Bronchial epithelial cell (primary cell): ENCODE results near the gene FAM219A. TPM values are rescaled to one million over a fixed set of nuclear protein-coding genes. Genes with fewer than 3 reads are reported as not detected.

Source experiments
- DNase-seq: peaks from one replicate; pipeline ENCODE4 v3.0.0-alpha.2; 2010; ENCODE audit warnings: low read depth
- FAIRE-seq: peaks from 2 replicates; lab custom pipeline; 2011; peaks lifted over from hg19 to GRCh38; lab: Jason Lieb, UNC
- H3K27me3 ChIP-seq: 2 replicates; pipeline ENCODE4 v1.5.1; 2011; ENCODE audit warnings: low read length; ENCODE audit not compliant: control insufficient read depth, insufficient read depth
- H3K36me3 ChIP-seq: 2 replicates; pipeline ENCODE4 v1.5.1; 2011; ENCODE audit warnings: low read length; ENCODE audit not compliant: control insufficient read depth, insufficient read depth
- H3K4me3 ChIP-seq: 2 replicates; pipeline ENCODE4 v1.5.1; 2011; ENCODE audit warnings: mild to moderate bottlenecking, low read depth, low read length, control low read depth
- total RNA-seq: library from RNA; depleted of rRNA; stranded (reverse); fragments of >200 nt; gene quantifications from 2 replicates; pipeline ENCODE4 v1.2.1, GENCODE V29; 2014
- TF ChIP-seq, protein P1 (sequence below): IDR thresholded peaks from 2 replicates; pipeline ENCODE4 v1.5.1; 2011; ENCODE audit warnings: mild to moderate bottlenecking, moderate library complexity, low read length, control low read depth, inconsistent platforms; ENCODE audit not compliant: insufficient read depth, severe bottlenecking

FAM219A gene
- total RNA-seq, result 3.9 and 5.4 TPM in 2 replicates

DNA sequence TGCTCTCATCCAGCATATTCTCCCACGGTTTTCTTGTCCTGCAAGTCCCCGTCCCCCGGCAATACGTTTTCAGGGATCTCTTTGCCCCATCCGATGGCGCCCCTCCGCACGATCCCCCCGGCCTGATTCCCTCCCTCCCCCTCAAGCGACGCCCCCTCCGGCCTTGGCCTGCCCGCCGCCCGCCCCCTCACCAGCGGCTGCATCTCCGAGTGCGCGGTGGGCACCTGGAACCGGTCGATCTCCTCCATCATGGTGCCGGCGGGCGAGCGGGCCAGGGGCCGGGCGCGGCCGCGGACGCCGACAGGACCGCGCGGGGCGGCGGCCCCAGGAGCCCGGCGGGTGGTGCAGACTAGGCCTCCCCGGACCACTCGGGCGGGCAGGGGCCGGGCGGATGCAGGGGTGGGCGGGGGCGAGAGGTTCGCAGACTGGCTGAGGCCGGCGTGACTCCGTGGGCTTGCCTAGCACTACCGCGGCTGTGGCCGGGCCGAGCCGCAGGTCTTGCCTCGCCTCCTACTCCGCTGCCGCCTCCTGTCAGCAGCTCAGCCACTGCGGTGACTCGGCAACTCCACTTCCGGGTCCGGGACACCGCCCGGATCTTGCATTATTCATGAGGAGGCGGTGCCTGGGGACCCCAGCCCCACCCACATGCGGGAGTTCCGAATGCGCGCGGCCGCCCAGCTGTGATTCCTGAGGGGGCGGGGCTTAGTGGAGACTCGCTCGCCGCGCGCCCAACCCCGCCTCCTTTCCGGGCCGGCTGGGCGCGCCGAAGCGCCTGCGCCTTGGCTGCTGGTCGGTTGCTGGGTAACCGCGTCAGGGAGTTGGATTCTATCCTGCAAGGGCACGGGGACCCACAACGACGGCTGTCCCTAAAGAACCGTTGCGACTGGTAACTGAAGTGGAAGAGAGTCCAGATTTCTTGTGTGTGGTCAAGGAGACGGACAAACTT, at the start of gene FAM219A, which contains the start of gene DNAI1:
Gene FAM219A, minus strand, starts transcription at position 558 of the 946 bp plus-strand sequence. Its CDS starts 307 bp downstream, at position 251.
Gene DNAI1, plus strand, starts transcription at position 793 of the 946 bp plus-strand sequence. CDS start 201 bp downstream, outside the sequence.
- FAIRE-seq (no peak), DNase-seq (peak; percentile 93)
- Histone ChIP-seq H3K27me3 (no peaks in the 10 kb centered on the region), H3K36me3 (no peaks in the 10 kb centered on the region), H3K4me3 (peak within 1 kb of the TSS; percentile 72)
- TF ChIP-seq, protein P1, sequence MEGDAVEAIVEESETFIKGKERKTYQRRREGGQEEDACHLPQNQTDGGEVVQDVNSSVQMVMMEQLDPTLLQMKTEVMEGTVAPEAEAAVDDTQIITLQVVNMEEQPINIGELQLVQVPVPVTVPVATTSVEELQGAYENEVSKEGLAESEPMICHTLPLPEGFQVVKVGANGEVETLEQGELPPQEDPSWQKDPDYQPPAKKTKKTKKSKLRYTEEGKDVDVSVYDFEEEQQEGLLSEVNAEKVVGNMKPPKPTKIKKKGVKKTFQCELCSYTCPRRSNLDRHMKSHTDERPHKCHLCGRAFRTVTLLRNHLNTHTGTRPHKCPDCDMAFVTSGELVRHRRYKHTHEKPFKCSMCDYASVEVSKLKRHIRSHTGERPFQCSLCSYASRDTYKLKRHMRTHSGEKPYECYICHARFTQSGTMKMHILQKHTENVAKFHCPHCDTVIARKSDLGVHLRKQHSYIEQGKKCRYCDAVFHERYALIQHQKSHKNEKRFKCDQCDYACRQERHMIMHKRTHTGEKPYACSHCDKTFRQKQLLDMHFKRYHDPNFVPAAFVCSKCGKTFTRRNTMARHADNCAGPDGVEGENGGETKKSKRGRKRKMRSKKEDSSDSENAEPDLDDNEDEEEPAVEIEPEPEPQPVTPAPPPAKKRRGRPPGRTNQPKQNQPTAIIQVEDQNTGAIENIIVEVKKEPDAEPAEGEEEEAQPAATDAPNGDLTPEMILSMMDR, result no peak

GRCh38 chr9:34507966-34508365, 49.6 kb upstream of the FAM219A start:
- TF ChIP-seq, protein P1, result no peak
- no peak overlapping the region for H3K4me3 ChIP-seq
- no peak for DNase-seq

GRCh38 chr9:34507556-34507955, 49.2 kb upstream of the FAM219A start:
- FAIRE-seq (no peak), DNase-seq (no peak)
- Histone ChIP-seq H3K27me3 (peaks cover 2% of the 10 kb centered on the region), H3K4me3 (no peak overlapping the region), H3K36me3 (no peaks in the 10 kb centered on the region)
- TF ChIP-seq, protein P1, result no peak

More at GRCh38 chr9:34507966-34508365, 49.6 kb upstream of the FAM219A start:
- FAIRE-seq, result no peak
- no peaks in the 10 kb centered on the region for H3K36me3 ChIP-seq
- H3K27me3 ChIP-seq, result peaks cover 2% of the 10 kb centered on the region

- no peak overlapping the region for H3K4me3 ChIP-seq
- H3K36me3 ChIP-seq, result no peaks in the 10 kb centered on the region
- no peak for DNase-seq
- TF ChIP-seq, protein P1, result no peak
- peaks cover 9% of the 10 kb centered on the region for H3K27me3 ChIP-seq
- no peak for FAIRE-seq
Observed at GRCh38 chr9:34506623-34507022, 48.3 kb upstream of the FAM219A start.

- Histone ChIP-seq H3K36me3 (no peaks in the 10 kb centered on the region), H3K27me3 (peaks cover 9% of the 10 kb centered on the region), H3K4me3 (no peak overlapping the region)
- no peak for FAIRE-seq
- TF ChIP-seq, protein P1, result no peak
- no peak for DNase-seq
Observed at GRCh38 chr9:34505370-34506120, 47.2 kb upstream of the FAM219A start.
